Measurements from ENCODE around the gene CEP128. TPM values are rescaled to one million over a fixed set of nuclear protein-coding genes. Genes with fewer than 3 reads are reported as not detected.

CEP128 gene
- total RNA-seq, 1 donor from 2014 or later, result 1.7 TPM

- ATAC-seq, result no peak
Observed at GRCh38 chr14:80906336-80906735, 35.2 kb downstream of the CEP128 start.

DNA sequence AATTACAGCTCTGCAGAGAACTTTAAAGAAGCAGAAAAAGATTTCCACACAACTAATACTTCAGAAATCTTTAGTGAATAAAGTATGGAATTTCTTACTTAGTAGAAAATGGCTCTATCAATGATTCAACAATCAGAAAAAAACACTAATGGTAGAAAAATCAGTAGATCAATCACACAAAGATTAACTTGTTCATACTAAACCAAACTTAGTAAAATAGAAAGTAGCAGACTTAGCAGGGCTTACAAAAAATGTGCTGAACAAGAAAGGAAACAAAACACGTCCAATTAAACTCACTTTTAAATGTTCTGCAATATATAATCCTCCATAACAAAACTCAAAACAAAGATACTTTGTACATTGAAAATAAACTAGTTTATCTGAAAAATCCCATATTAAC, 38.9 kb downstream of the CEP128 start:
- ATAC-seq, result no peak
- DNase-seq (ENCODE audit: low spot score), result no peak

More at GRCh38 chr14:80906336-80906735, 35.2 kb downstream of the CEP128 start:
- no peak for DNase-seq (ENCODE audit: low spot score)

DNA sequence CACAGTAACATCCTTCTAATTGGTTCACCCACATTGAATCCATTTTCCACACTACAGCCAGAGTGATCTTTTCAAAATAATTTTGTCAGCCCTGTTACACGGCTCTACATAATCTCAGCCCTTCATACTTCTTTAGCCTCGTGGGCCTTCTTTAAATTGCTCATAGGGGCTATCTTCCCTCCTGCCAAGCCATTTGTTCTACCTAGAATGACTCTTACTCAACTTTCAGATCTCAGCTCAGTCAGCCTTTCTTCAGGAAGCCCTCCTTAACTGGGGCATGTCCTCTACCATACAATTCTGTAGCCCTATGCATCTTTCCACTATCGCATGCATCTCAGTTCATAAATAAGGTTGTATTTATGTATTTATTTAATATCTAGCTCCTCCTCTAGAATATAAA, 39.7 kb downstream of the CEP128 start:
- ATAC-seq (no peak), DNase-seq (ENCODE audit: low spot score) (no peak)

GRCh38 chr14:80901260-80901659, 40.3 kb downstream of the CEP128 start:
- ATAC-seq, result no peak
- DNase-seq (ENCODE audit: low spot score), result no peak

DNA sequence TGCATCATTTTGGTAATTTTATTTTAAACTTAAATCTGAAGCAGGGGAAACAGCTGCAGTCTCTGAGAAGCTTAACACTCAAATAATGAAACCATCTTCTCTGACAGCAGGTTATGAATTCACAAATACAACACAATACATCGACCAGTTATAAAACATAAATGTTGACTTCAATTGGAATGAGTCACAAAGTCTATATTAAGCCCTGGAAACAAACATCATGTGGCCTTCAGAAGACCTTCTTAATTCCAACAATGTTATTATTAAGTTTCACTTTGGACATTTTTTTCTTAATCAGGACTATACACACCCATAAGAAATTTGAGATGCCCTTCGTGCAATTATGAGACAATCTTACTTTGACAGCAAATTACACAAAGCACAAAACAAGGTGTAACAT, 68.9 kb downstream of the CEP128 start:
- DNase-seq (ENCODE audit: low spot score), result no peak

GRCh38 chr14:80868260-80868659, 73.3 kb downstream of the CEP128 start:
- DNase-seq (ENCODE audit: low spot score), result no peak
- ATAC-seq, result no peak

More for the DNA sequence above, 68.9 kb downstream of the CEP128 start:
- ATAC-seq, result no peak

DNA sequence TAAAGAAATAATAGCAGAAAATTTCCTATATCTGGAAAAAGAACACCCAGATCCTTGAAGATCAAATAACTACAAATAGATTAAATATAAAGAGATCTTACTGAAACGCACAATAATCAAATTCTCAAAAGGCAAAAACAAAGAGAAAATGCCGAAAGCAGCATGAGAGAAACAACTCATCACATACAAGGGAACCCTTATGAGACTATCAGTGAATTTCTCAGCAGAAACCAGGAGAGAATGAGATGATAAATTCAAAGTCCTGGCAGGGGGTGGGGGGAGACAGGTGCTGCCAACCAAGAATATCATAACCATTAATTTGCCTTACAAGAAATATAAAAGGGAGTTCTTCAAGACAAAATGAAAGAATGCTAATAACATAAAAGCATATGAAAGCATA, 73.7 kb downstream of the CEP128 start:
- no peak for ATAC-seq
- no peak for DNase-seq (ENCODE audit: low spot score)

DNA sequence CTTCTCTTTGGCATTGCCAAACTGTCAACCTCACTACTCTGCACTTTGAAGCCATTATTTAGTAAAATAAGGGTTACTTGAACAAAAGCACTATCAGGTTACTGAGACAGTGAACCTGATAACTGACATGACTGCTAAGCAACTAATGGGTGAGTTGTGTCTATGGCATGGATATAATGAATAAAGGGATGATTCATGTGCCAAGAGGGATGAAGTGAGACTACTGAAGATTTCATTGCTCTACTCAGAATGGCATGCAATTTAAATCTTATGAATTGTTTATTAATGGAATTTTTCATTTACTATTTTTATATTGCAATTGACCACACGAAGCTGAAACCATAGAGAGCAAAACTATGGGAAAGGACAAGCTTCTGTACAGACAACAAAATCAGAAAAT, 74.4 kb downstream of the CEP128 start:
- ATAC-seq, result no peak
- no peak for DNase-seq (ENCODE audit: low spot score)

DNA sequence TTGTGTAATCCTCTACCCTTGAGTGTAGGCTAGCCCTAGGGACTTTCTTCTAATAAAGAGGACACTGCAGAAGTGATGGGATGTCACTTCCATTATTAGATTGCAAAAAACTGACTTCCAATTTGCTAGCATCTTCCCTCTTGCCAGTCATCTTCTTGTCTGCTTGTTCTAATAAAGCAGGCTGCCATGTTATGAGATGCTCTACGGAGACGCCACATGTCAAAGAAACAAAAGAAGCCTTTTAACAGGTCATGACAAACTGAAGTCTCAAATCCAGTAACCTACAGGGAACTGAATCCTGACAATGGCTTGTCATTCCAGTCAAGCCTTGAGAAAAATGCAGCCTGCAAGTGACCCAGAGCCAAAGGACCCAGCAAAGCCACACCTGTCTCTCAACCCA, 76.0 kb downstream of the CEP128 start:
- ATAC-seq, result no peak
- DNase-seq (ENCODE audit: low spot score), result no peak

GRCh38 chr14:80862983-80863382, 78.6 kb downstream of the CEP128 start:
- no peak for DNase-seq (ENCODE audit: low spot score)
- no peak for ATAC-seq

DNA sequence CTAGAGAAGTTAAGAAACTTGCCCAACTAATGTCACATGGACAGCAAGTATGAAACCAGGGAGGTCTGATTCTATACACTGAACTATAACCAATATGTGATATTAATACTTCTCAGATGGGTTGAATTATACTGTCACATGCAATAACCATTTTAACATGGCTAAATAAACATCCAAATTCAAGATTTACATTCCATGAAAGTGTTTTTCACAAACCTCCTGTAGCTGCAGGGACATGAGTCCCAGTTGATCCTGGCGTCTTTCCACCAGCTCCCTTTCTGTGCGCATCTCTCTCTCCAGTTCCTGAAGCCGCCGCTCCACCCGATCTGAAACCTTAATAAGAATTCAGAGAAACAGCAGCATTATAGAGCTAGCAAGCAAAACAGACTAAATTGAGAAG, 79.0 kb downstream of the CEP128 start:
- no peak for DNase-seq (ENCODE audit: low spot score)
- no peak for ATAC-seq

- no peak for DNase-seq (ENCODE audit: low spot score)
- ATAC-seq, result peak; percentile 61
Observed at GRCh38 chr14:80850197-80850814, 91.2 kb downstream of the CEP128 start.

DNA sequence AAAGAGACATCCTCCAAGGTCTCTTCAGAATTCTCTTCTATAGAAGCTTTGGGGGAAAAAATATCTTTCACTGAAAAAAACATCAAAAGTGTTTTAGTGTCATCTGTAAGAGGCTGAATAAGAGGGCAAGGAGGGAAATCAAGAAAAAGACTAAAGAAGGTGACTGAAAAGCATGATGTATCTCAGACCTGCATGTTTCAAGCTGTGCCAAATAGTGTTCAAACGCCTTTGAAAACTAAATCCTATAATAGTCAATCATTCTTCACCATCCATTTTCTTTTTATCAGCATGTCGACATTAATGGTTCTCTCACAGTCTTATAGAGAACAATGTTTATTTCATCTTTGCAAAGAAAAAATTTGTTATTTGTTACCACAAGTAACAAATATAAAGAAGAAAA, 94.5 kb downstream of the CEP128 start:
- no peak for DNase-seq (ENCODE audit: low spot score)
- ATAC-seq, result no peak

DNA sequence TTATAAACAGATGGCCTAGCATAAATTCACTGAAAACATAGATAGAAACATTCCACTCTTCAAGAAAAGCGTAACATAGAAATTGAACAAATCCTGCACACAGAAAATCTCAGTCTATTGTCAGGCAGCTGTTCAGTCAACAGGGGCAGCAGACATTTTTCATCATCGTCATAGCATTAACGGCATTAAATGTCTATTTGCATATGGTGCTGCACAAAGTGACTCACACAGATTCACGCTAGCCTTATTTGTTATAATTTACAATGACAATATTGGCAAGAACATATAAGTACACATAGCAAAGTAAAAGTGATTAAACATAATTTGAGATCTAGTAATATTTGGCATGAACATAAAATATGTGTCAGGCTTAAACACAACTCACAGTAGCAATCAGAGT, 95.7 kb downstream of the CEP128 start:
- no peak for ATAC-seq
- DNase-seq (ENCODE audit: low spot score), result no peak

DNA sequence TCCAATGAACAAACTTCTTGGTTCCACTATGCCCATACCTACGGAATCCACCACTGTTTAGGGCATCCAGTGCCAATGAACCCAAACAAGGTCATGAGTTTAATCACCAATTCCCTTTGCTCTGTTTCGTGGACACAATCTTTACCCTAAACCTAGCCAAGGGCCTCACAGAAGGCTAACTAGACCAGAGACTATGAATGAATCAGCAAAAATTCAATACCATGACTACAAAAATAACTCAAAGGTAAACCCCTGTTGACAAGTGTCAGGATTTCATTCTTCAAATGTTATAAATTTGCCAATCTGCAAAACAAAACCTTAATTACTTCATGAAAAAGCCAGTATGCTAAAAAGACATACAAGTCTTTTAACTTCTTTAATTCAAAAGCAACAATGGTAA, 96.7 kb downstream of the CEP128 start:
- DNase-seq (ENCODE audit: low spot score) (no peak), ATAC-seq (no peak)

DNA sequence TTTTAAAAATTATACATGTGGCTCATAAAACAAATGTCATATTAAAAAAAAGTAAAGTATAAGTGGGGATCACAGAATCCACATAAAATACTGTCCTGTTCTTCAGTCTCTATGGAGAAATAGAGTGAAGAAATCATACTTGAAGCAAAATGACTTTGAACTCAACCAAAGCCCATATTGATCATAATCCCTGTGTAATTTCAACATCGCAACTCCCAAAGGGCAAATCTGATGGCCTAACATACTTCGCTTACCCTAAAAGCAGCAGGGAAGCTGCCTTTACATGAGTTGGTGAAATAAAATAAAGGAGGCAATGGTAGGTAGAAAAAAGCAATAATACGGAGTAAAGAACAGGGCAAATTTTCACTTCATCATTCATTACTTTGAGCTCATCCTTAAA, 101.8 kb downstream of the CEP128 start:
- ATAC-seq (peak; percentile 64), DNase-seq (ENCODE audit: low spot score) (no peak)

- ATAC-seq, result no peak
- DNase-seq (ENCODE audit: low spot score), result no peak
Observed at GRCh38 chr14:80809663-80810062, 131.9 kb downstream of the CEP128 start.

- no peak for DNase-seq (ENCODE audit: low spot score)
- ATAC-seq, result no peak
Observed at GRCh38 chr14:80805136-80805535, 136.4 kb downstream of the CEP128 start.

DNA sequence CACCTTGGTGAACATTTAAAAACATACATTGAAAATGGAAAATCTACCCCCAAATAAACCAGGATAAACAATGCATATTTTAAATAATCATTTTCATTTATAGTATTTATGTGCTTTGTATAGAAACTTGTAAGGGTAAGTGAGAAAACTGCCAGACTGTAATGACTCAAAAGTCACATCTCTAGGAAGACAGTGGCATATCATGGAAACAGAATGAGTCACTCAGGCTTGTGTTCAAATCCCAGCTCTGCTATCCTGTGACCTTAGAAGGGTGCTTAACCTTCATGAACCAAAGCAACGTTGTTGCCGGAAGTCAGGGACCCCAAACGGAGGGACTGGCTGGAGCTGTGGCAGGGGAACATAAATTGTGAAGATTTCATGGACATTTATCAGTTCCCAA, 142.7 kb downstream of the CEP128 start:
- ATAC-seq (no peak), DNase-seq (ENCODE audit: low spot score) (no peak)

DNA sequence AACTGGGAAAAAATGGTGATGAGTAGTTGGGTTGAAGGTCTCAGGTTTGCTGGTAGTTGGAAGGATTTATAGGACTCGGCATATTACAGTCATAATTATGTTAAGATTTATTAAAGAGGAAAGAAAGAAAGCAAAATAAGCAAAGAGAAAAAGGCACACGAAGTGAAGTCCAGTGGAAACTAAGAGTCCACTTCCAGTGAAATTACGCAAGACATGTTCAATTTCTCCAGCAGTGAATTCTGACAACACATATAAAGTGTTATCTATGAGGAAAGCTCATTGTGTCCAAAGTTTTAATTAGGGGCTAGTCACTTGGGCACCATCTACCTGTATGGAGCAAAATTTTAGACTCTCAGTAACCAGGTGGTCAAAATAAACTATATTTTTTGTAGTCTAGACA, 143.3 kb downstream of the CEP128 start:
- DNase-seq (ENCODE audit: low spot score) (no peak), ATAC-seq (no peak)

GRCh38 chr14:80792771-80793170, 148.8 kb downstream of the CEP128 start:
- no peak for ATAC-seq
- no peak for DNase-seq (ENCODE audit: low spot score)

DNA sequence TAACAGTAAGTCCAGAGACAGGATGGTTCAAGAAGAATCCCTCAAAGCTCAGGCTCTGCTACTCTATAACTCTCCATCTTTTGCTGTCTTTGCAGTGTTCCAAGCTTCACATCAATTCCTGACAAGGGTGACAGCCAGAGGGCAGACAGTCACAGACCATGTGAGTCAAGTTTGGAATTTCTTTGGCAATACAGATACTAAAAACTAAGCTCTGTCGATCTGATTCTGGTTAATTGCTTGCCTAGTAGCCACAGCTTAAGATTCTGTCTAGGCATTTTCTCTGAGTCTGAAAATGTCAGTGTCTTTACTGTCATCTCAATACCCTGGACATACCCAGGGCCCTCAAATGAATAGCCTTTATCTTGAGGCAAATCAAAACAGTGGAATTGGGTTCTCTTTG, 153.7 kb downstream of the CEP128 start:
- ATAC-seq (no peak), DNase-seq (ENCODE audit: low spot score) (no peak)

GRCh38 chr14:80784820-80785219, 156.7 kb downstream of the CEP128 start:
- ATAC-seq (no peak), DNase-seq (ENCODE audit: low spot score) (no peak)

GRCh38 chr14:80781972-80782367, 159.6 kb downstream of the CEP128 start:
- DNase-seq (ENCODE audit: low spot score), result no peak

More at GRCh38 chr14:80781972-80782367, 159.6 kb downstream of the CEP128 start:
- ATAC-seq, result no peak
